HCT116 (cell line): ENCODE results near the gene ANTXR2. TPM values are rescaled to one million over a fixed set of nuclear protein-coding genes. Genes with fewer than 3 reads are reported as not detected.

Source experiments
- ATAC-seq: fragments of 200-7000 bp; cut with Tn5 transposase; 2 replicates; pipeline ENCODE4 v1.9.1; 2020; ENCODE audit warnings: mild to moderate bottlenecking, moderate library complexity
- BruUV-seq: library from RNA; stranded (reverse); fragments of 400-500 nt; replicated peaks from 2 replicates; lab custom pipeline; 2021; lab: Mats Ljungman, UMichigan
- CTCF ChIA-PET: fragments of 300-600 bp; sonication (Branson Sonifier 250); formaldehyde crosslinking; loops from one replicate; lab custom pipeline; 2021; ENCODE audit warnings: antibody characterized with exemption; lab: Charles Lee
- POLR2A ChIA-PET: fragments of 300-600, 350-600 bp; sonication (Branson Sonifier 250); formaldehyde crosslinking; loops from one replicate; lab custom pipeline; 2021; ENCODE audit warnings: antibody characterized with exemption; lab: Charles Lee
- RAD21 ChIA-PET, 2 experiments: fragments of 300-600 bp; sonication (Branson Sonifier 250); formaldehyde crosslinking; loops; one replicate each; lab custom pipeline; 2023; ENCODE audit warnings: low total read pairs in 2 of 2; ENCODE audit not compliant: uncharacterized antibody in 2 of 2, unreplicated experiment in 2 of 2, low non-redundant PET in 1 of 2; lab: Charles Lee
- DNase-seq: peaks from one replicate; pipeline ENCODE4 v3.0.0-alpha.2; 2010; ENCODE audit warnings: low read depth, low spot score
- H2AFZ ChIP-seq: fragments of 200-600 bp; shearing (Covaris generic), sonication (generic); 2 replicates; pipeline ENCODE4 v1.6.1; 2017; ENCODE audit warnings: low read depth, mixed run types, mixed read lengths, antibody characterized with exemption, low read length; ENCODE audit not compliant: poor library complexity, severe bottlenecking
- H3K27ac ChIP-seq: 2 replicates; pipeline ENCODE4 v1.5.1; 2012; ENCODE audit warnings: low read depth, low read length
- H3K27me3 ChIP-seq: fragments of 200-600 bp; sonication (generic); 2 replicates; pipeline ENCODE4 v1.6.1; 2016; ENCODE audit warnings: mixed run types, low read length, mixed read lengths; ENCODE audit not compliant: insufficient read depth
- H3K36me3 ChIP-seq, 2 experiments: fragments of 200-500 bp in 1 of 2; fragments of 200-600 bp in 1 of 2; sonication (Bioruptor generic) in 1 of 2; sonication (generic) in 1 of 2; 2 replicates each; pipeline versions ENCODE4 v1.5.1 to v1.6.1; 2014 to 2016; ENCODE audit warnings: low read length in 2 of 2, inconsistent platforms in 1 of 2, mixed read lengths in 1 of 2, mixed run types in 1 of 2; ENCODE audit not compliant: insufficient read depth in 2 of 2, control insufficient read depth in 1 of 2
- H3K4me1 ChIP-seq, 2 experiments: fragments of 200-600 bp in 1 of 2; sonication (generic) in 1 of 2; 2 replicates each; pipeline versions ENCODE4 v1.5.1 to v1.6.1; 2012 to 2017; ENCODE audit warnings: low read length in 2 of 2, inconsistent platforms in 1 of 2, mild to moderate bottlenecking in 1 of 2, mixed read lengths in 1 of 2, mixed run types in 1 of 2, moderate library complexity in 1 of 2; ENCODE audit not compliant: insufficient read depth in 2 of 2, control insufficient read depth in 1 of 2
- H3K4me2 ChIP-seq: fragments of 200-600 bp; sonication (generic); 2 replicates; pipeline ENCODE4 v1.6.1; 2017; ENCODE audit warnings: mixed run types, low read length, mixed read lengths
- H3K4me3 ChIP-seq, 2 experiments: fragments of 200-600 bp in 1 of 2; sonication (generic) in 1 of 2; replicated peaks in 1 of 2; 2 replicates each; pipeline ENCODE4 v1.5.1; 2011 to 2016; ENCODE audit warnings: low read length in 2 of 2, control low read depth in 1 of 2, low read depth in 1 of 2, mild to moderate bottlenecking in 1 of 2, mixed read lengths in 1 of 2, mixed run types in 1 of 2
- H3K79me2 ChIP-seq: fragments of 200-600 bp; sonication (generic); 2 replicates; pipeline ENCODE4 v1.6.1; 2017; ENCODE audit warnings: mild to moderate bottlenecking, mixed run types, low read length, moderate library complexity, mixed read lengths; ENCODE audit not compliant: insufficient read depth
- H3K9ac ChIP-seq: fragments of 200-600 bp; sonication (generic); 2 replicates; pipeline ENCODE4 v1.6.1; 2016; ENCODE audit warnings: low read length, mixed read lengths
- H3K9me2 ChIP-seq: fragments of 200-600 bp; sonication (generic), shearing (Covaris generic); 2 replicates; pipeline ENCODE4 v1.6.1; 2017; ENCODE audit warnings: mixed run types, mild to moderate bottlenecking, moderate library complexity; ENCODE audit not compliant: insufficient read depth
- H3K9me3 ChIP-seq, 2 experiments: fragments of 200-500 bp in 1 of 2; fragments of 200-600 bp in 1 of 2; sonication (Bioruptor generic) in 1 of 2; sonication (generic) in 1 of 2; 2 replicates each; pipeline ENCODE4 v1.6.1; 2014 to 2017; ENCODE audit warnings: low read length in 2 of 2, mixed read lengths in 2 of 2, inconsistent platforms in 1 of 2, low read depth in 1 of 2, mild to moderate bottlenecking in 1 of 2, mixed run types in 1 of 2, moderate library complexity in 1 of 2; ENCODE audit not compliant: control insufficient read depth in 1 of 2, insufficient read depth in 1 of 2
- H4K20me1 ChIP-seq: fragments of 200-600 bp; sonication (generic), shearing (Covaris generic); 2 replicates; pipeline ENCODE4 v1.6.1; 2017; ENCODE audit warnings: mixed run types, mild to moderate bottlenecking, moderate library complexity; ENCODE audit not compliant: insufficient read depth
- EZH2 ChIP-seq: fragments of 200-600 bp; sonication (generic); IDR thresholded peaks from 2 replicates; pipeline ENCODE4 v1.6.1; 2017; ENCODE audit warnings: antibody characterized with exemption, mixed run types
- JUND ChIP-seq: IDR thresholded peaks from 2 replicates; pipeline ENCODE4 v1.6.1; 2012
- intact Hi-C: fragments of 100-400 bp; cut with micrococcal nuclease; formaldehyde crosslinking; loops from 2 replicates; pipeline ENCODE4 v1.10.0; 2022
- total RNA-seq: library from RNA; stranded (reverse); gene quantifications from one replicate; pipeline ENCODE4 v1.2.1, GENCODE V29; 2021; ENCODE audit not compliant: unreplicated experiment
- TF ChIP-seq, protein P1 (sequence below): IDR thresholded peaks from 2 replicates; pipeline ENCODE4 v1.6.1; 2012; ENCODE audit warnings: low read depth

ANTXR2 gene
- total RNA-seq, 1 experiment from 2014 or later, result 6.3 TPM

DNA sequence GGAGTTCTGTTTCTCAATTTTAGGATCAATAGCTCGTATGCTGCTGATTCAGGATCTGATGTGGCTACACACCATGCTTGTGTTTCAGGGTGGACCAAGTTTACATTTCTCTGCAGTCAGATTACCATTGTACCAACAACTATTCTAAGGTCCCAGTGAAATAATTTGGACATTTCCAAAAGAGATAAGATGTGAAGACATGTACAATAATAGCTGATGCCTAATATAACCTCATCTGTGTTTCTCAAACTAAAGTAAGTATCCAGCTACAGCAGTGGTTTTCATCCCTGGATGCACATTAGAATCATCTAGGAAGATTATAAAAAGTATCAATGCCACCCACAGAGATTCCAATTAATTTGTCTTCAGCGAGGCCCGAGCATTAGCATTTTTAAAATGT, 209.7 kb downstream of the ANTXR2 start:
- BruUV-seq, result no TSS peak
- no peaks in the 10 kb centered on the region for H3K79me2 ChIP-seq
- no peaks in the 10 kb centered on the region for H3K27me3 ChIP-seq
- TF ChIP-seq, protein P1, sequence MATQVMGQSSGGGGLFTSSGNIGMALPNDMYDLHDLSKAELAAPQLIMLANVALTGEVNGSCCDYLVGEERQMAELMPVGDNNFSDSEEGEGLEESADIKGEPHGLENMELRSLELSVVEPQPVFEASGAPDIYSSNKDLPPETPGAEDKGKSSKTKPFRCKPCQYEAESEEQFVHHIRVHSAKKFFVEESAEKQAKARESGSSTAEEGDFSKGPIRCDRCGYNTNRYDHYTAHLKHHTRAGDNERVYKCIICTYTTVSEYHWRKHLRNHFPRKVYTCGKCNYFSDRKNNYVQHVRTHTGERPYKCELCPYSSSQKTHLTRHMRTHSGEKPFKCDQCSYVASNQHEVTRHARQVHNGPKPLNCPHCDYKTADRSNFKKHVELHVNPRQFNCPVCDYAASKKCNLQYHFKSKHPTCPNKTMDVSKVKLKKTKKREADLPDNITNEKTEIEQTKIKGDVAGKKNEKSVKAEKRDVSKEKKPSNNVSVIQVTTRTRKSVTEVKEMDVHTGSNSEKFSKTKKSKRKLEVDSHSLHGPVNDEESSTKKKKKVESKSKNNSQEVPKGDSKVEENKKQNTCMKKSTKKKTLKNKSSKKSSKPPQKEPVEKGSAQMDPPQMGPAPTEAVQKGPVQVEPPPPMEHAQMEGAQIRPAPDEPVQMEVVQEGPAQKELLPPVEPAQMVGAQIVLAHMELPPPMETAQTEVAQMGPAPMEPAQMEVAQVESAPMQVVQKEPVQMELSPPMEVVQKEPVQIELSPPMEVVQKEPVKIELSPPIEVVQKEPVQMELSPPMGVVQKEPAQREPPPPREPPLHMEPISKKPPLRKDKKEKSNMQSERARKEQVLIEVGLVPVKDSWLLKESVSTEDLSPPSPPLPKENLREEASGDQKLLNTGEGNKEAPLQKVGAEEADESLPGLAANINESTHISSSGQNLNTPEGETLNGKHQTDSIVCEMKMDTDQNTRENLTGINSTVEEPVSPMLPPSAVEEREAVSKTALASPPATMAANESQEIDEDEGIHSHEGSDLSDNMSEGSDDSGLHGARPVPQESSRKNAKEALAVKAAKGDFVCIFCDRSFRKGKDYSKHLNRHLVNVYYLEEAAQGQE, result no peak
- H3K4me3 ChIP-seq, result no peak overlapping the region
- no peak overlapping the region for H3K27ac ChIP-seq
- no peaks in the 10 kb centered on the region for H3K4me1 ChIP-seq
- ChIA-PET RAD21 (no interaction called here), POLR2A (no interaction called here), CTCF (no interaction called here)
- ATAC-seq (no peak), DNase-seq (no peak)
- H3K36me3 ChIP-seq, result no peaks in the 10 kb centered on the region
- intact Hi-C loops, result no loop called here
- H3K9me2 ChIP-seq, result no peaks in the 10 kb centered on the region
- no peak overlapping the region for H3K9ac ChIP-seq
- no peaks in the 10 kb centered on the region for H3K9me3 ChIP-seq
- no peak overlapping the region for H3K4me2 ChIP-seq
- H4K20me1 ChIP-seq, result no peaks in the 10 kb centered on the region
- no peak overlapping the region for H2AFZ ChIP-seq

DNA sequence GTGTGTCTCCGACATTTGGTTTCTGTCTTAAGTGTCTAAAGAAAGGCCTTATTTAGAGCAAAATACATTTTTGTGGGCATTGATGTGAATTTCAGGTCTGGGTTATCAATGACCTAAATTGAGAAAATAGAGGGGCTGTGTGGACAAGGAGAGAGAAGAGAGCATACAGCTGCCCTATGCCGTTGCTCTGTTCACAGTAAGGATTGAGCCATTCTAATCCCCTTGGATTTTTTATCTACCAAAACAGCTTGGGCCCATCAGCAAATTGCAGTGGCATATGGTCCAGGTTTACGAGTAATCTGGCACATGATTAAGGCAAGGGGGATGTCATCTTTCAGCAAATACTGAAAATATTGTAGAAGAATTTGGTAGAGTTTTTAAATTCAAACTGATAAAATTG, 210.2 kb downstream of the ANTXR2 start:
- H3K9me3 ChIP-seq, result no peaks in the 10 kb centered on the region
- ChIA-PET POLR2A (no interaction called here), RAD21 (no interaction called here), CTCF (no interaction called here)
- no peak for DNase-seq
- intact Hi-C loops, result no loop called here
- H3K27ac ChIP-seq, result no peak overlapping the region
- H3K9me2 ChIP-seq, result no peaks in the 10 kb centered on the region
- no peaks in the 10 kb centered on the region for H3K79me2 ChIP-seq
- no peak overlapping the region for H3K4me2 ChIP-seq
- no peak overlapping the region for H3K4me3 ChIP-seq
- TF ChIP-seq EZH2 (no peak), JUND (no peak)
- TF ChIP-seq, protein P1, result no peak
- H3K36me3 ChIP-seq, result no peaks in the 10 kb centered on the region
- no peaks in the 10 kb centered on the region for H4K20me1 ChIP-seq
- no peaks in the 10 kb centered on the region for H3K27me3 ChIP-seq
- no peak overlapping the region for H3K9ac ChIP-seq
- H3K4me1 ChIP-seq, result no peaks in the 10 kb centered on the region
- ATAC-seq, result no peak
- no TSS peak for BruUV-seq
- H2AFZ ChIP-seq, result no peak overlapping the region
